Tibial artery (tissue), 4 donors: Measurements from ENCODE around the gene TRAF7.

Source experiments
- DNase-seq, 2 donors: peaks; one replicate each; pipeline ENCODE4 v3.0.0-alpha.2; 2019
- H3K27ac ChIP-seq, 2 donors: fragments of 200-600 bp; sonication (generic) in 1 of 2; 1 replicate in 1 of 2; 2 replicates in 1 of 2; pipeline ENCODE4 v1.5.1; 2018 to 2019; ENCODE audit warnings: mild to moderate bottlenecking in 1 of 2
- H3K27me3 ChIP-seq, 2 donors: fragments of 200-600 bp; sonication (generic) in 1 of 2; one replicate each; pipeline versions ENCODE4 v1.5.1 to v1.6.0; 2016 to 2019
- H3K36me3 ChIP-seq, 3 donors: fragments of 200-600 bp; sonication (generic) in 2 of 3; one replicate each; pipeline ENCODE4 v1.5.1; 2016 to 2019; ENCODE audit warnings: mild to moderate bottlenecking in 2 of 3
- H3K4me1 ChIP-seq, 4 donors: fragments of 200-600 bp; sonication (generic) in 2 of 4; 1 replicate in 3 of 4; 2 replicates in 1 of 4; pipeline ENCODE4 v1.5.1; 2016 to 2019
- H3K4me3 ChIP-seq, 2 donors: fragments of 200-600 bp; sonication (generic) in 1 of 2; 1 replicate in 1 of 2; 2 replicates in 1 of 2; pipeline ENCODE4 v1.5.1; 2018 to 2019; ENCODE audit warnings: mild to moderate bottlenecking in 2 of 2
- H3K9me3 ChIP-seq, 3 donors: fragments of 200-600 bp; sonication (generic) in 1 of 3; one replicate each; pipeline ENCODE4 v1.5.1; 2016 to 2019
- CTCF ChIP-seq, 2 experiments: fragments of 200-600 bp in 1 of 2; fragments of 450-650 bp in 1 of 2; IDR thresholded peaks; one replicate each; pipeline ENCODE4 v1.5.1; 2017 to 2019; ENCODE audit warnings: antibody characterized with exemption in 2 of 2, mild to moderate bottlenecking in 1 of 2, moderate library complexity in 1 of 2
- intact Hi-C: fragments of 100-400 bp; cut with DNase I; formaldehyde crosslinking; loops from one replicate; pipeline ENCODE4 v1.15.0; 2023; ENCODE audit warnings: low total_unique reads

The TRAF7 gene

DNA sequence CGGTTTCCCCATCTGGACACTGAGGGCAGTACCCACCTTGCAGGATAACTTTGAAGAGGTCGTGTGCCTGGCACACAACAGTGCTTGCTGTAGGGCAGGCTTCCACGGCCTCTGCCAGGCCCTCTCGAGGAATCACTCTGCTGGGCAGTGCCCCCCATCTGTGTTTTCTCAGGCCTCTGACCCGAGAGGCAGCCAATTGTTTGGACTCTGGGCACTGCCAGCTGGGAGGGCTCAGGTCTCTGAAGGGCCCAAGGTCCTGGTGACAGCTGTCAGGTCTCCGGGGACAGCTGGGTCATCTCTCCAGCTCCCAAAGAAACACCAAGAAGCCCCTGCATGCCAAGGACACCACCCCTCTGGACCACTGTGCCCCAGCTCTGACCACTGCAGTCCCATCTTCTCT, 8.2 kb upstream of the TRAF7 start:
- DNase-seq = no peak
- intact Hi-C loops = no loop called here
- no peak overlapping the region for H3K4me3 ChIP-seq
- peaks cover 0 to 11% (median 0%) of the 10 kb centered on the region in 3 donors for H3K36me3 ChIP-seq
- no peak for TF ChIP-seq CTCF (IDR thresholded peaks at IDR 0.05)
- no peaks in the 10 kb centered on the region for H3K9me3 ChIP-seq
- H3K27me3 ChIP-seq = no peaks in the 10 kb centered on the region
- peak overlapping the region; percentile 44 to 47 for H3K27ac ChIP-seq
- peaks cover 5 to 49% (median 31%) of the 10 kb centered on the region in 4 donors for H3K4me1 ChIP-seq

DNA sequence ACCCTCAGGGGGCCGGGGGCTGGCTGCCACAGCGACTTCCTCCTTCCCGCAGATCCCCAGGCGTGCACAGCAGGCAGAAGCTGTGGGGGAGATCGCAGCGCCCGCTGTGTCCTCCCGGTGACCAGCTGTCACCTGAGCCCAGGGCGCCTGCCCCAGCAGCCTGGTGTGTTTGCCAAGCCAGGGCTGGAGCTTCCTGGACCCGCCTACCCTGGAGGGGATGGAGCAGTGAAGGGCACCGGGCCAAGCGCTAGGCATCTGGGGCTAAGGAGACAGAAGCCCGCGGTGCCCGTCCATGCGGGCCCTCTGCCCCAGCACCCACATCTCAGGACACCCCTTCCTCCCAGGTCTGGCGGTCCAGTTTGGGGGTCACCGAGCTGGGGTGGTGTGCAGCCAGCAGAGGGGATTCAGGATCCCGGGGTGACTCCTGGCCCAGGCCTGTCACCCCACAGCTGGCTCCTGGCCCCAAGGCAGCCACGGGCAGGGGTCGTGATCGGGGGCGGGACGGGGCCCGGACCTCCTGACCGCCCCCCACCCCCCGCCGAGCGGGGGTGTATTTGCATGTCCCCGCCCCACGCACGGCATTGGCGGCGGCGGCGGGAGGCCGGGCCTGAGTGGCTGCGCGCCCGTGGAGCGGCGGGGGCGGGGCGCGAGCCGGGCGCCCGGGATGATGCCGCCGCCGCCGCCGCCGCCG, 7.5 kb upstream of the TRAF7 start, which contains the start of gene RAB26:
Gene RAB26, plus strand, starts transcription at position 645 of the 691 bp plus-strand sequence. CDS start 159 bp downstream, outside the sequence.
- H3K36me3 ChIP-seq = peaks cover 0 to 11% (median 0%) of the 10 kb centered on the region in 3 donors
- peak within 1 kb of the TSS; percentile 43 to 56 for H3K4me3 ChIP-seq
- H3K4me1 ChIP-seq = peaks cover 5 to 56% (median 38%) of the 10 kb centered on the region in 4 donors
- no peaks in the 10 kb centered on the region for H3K9me3 ChIP-seq
- peak within 1 kb of the TSS; percentile 44 to 47 for H3K27ac ChIP-seq
- DNase-seq = peak; percentile 72 to 92
- TF ChIP-seq CTCF (IDR thresholded peaks at IDR 0.05) = no peak
- no peaks in the 10 kb centered on the region for H3K27me3 ChIP-seq
- intact Hi-C loops = no loop called here

- Histone ChIP-seq H3K4me3 (peak overlapping the region; percentile 43 to 56), H3K27ac (no peak overlapping the region)
These were observed 6.6 kb upstream of the TRAF7 start for GRCh38 chr16:2148714-2149629.

GRCh38 chr16:2149630-2150417, 5.8 kb upstream of the TRAF7 start:
- Histone ChIP-seq H3K27ac (no peak overlapping the region), H3K27me3 (no peaks in the 10 kb centered on the region), H3K36me3 (peaks cover 0 to 11% (median 0%) of the 10 kb centered on the region in 3 donors), H3K9me3 (no peaks in the 10 kb centered on the region), H3K4me1 (peaks cover 5 to 73% (median 52%) of the 10 kb centered on the region in 4 donors), H3K4me3 (no peak overlapping the region)
- DNase-seq = no peak
- intact Hi-C loops = no loop called here
- TF ChIP-seq CTCF (IDR thresholded peaks at IDR 0.05) = no peak

More at GRCh38 chr16:2148714-2149629, 6.6 kb upstream of the TRAF7 start:
- peak in 1 of 2 experiments; percentile 37 for TF ChIP-seq CTCF (IDR thresholded peaks at IDR 0.05)
- H3K4me1 ChIP-seq = peaks cover 5 to 65% (median 46%) of the 10 kb centered on the region in 4 donors
- H3K27me3 ChIP-seq = no peaks in the 10 kb centered on the region
- intact Hi-C loops = no loop called here
- peaks cover 0 to 11% (median 0%) of the 10 kb centered on the region in 3 donors for H3K36me3 ChIP-seq
- no peak for DNase-seq
- no peaks in the 10 kb centered on the region for H3K9me3 ChIP-seq
